ENCODE results near the gene GPRIN3.
"Not testable (repeated sequence)": the region's sequence is repeated elsewhere in the genome, so short reads cannot be mapped to it uniquely, and the experiment has no call there.

Gene GPRIN3

GRCh38 chr4:89254347-89254746 lies 53.3 kb downstream of the GPRIN3 start:
- DNase-seq = not testable (repeated sequence)

GRCh38 chr4:89253935-89254334 lies 53.7 kb downstream of the GPRIN3 start:
- no peak for DNase-seq

- no peak for DNase-seq
These were observed 54.3 kb downstream of the GPRIN3 start for GRCh38 chr4:89253311-89253710.

GRCh38 chr4:89251396-89251795 lies 56.2 kb downstream of the GPRIN3 start:
- DNase-seq = no peak

GRCh38 chr4:89249716-89250361 lies 57.8 kb downstream of the GPRIN3 start:
- no peak for DNase-seq

GRCh38 chr4:89249313-89249712 lies 58.3 kb downstream of the GPRIN3 start:
- DNase-seq = no peak

GRCh38 chr4:89248879-89249281 lies 58.7 kb downstream of the GPRIN3 start:
- DNase-seq = no peak

- DNase-seq = no peak
These were observed 59.6 kb downstream of the GPRIN3 start for GRCh38 chr4:89247951-89248350.

- DNase-seq = no peak
These were observed 62.1 kb downstream of the GPRIN3 start for GRCh38 chr4:89245459-89245858.

GRCh38 chr4:89243733-89244252 lies 63.8 kb downstream of the GPRIN3 start:
- DNase-seq = no peak

- no peak for DNase-seq
These were observed 64.5 kb downstream of the GPRIN3 start for GRCh38 chr4:89242864-89243732.

- DNase-seq = no peak
These were observed 65.4 kb downstream of the GPRIN3 start for GRCh38 chr4:89242216-89242615.

GRCh38 chr4:89230271-89230670 lies 77.3 kb downstream of the GPRIN3 start:
- no peak for DNase-seq

GRCh38 chr4:89226665-89227574 lies 80.7 kb downstream of the GPRIN3 start:
- peak; percentile 59 for DNase-seq

GRCh38 chr4:89222170-89222569 lies 85.4 kb downstream of the GPRIN3 start:
- no peak for DNase-seq

GRCh38 chr4:89221167-89221867 lies 86.3 kb downstream of the GPRIN3 start:
- peak; percentile 3 for DNase-seq

- DNase-seq = no peak
These were observed 89.0 kb downstream of the GPRIN3 start for GRCh38 chr4:89218587-89218986.

GRCh38 chr4:89217604-89218003 lies 90.0 kb downstream of the GPRIN3 start:
- no peak for DNase-seq

GRCh38 chr4:89216866-89217265 lies 90.7 kb downstream of the GPRIN3 start:
- DNase-seq = no peak

- DNase-seq = no peak
These were observed 91.2 kb downstream of the GPRIN3 start for GRCh38 chr4:89216422-89216821.

- no peak for DNase-seq
These were observed 91.9 kb downstream of the GPRIN3 start for GRCh38 chr4:89215736-89216135.

GRCh38 chr4:89214308-89214707 lies 93.3 kb downstream of the GPRIN3 start:
- no peak for DNase-seq

Data from fibroblast of skin of back (primary cell).